ENCODE data around the gene TRPV2. TPM values are rescaled to one million over a fixed set of nuclear protein-coding genes. Genes with fewer than 3 reads are reported as not detected.
"Not testable (repeated sequence)": the region's sequence is repeated elsewhere in the genome, so short reads cannot be mapped to it uniquely, and the experiment has no call there.

The TRPV2 gene
- total and polyA plus RNA-seq, 9 donors, result 8.7 to 40.4 (median 13.0) TPM

- Histone ChIP-seq H3K9me3 (no peaks in the 10 kb centered on the region), H3K27me3 (no peaks in the 10 kb centered on the region), H3K4me1 (ENCODE audit: insufficient read depth) (peaks cover 3% of the 10 kb centered on the region), H3K4me3 (no peak overlapping the region), H3K27ac (no peak overlapping the region), H3K36me3 (no peaks in the 10 kb centered on the region)
- TF ChIP-seq POLR2A (IDR thresholded peaks at IDR 0.05) (no peak), CTCF (IDR thresholded peaks at IDR 0.05) (no peak), EP300 (IDR thresholded peaks at IDR 0.05) (no peak)
- no peak for DNase-seq
- intact Hi-C loops (cut with DNase I), result no loop called here
- WGBS, 3 donors, result 71 to 76% (median 75%) methylated on average over 9 of the region's 9 CpGs
Measured at GRCh38 chr17:16398270-16399267, 16.8 kb upstream of the TRPV2 start.

- H3K36me3 ChIP-seq; DNase-seq; H3K4me3 ChIP-seq; H3K4me1 ChIP-seq (ENCODE audit: insufficient read depth); H3K9me3 ChIP-seq; H3K27ac ChIP-seq; intact Hi-C loops (cut with DNase I); H3K27me3 ChIP-seq: not testable (repeated sequence)
- 90 to 92% (median 92%) methylated on average over 9 of the region's 9 CpGs for WGBS, 3 donors
Measured at GRCh38 chr17:16403847-16404246, 11.5 kb upstream of the TRPV2 start.

- Histone ChIP-seq H3K4me1 (ENCODE audit: insufficient read depth) (peaks cover 6% of the 10 kb centered on the region), H3K36me3 (no peaks in the 10 kb centered on the region), H3K4me3 (peak overlapping the region; percentile 53), H3K27ac (peak overlapping the region; percentile 55 to 78), H3K9me3 (no peaks in the 10 kb centered on the region), H3K27me3 (no peaks in the 10 kb centered on the region)
- no peak for TF ChIP-seq POLR2A (IDR thresholded peaks at IDR 0.05)
- TF ChIP-seq EP300 (IDR thresholded peaks at IDR 0.05), result no peak
- no peak for TF ChIP-seq CTCF (IDR thresholded peaks at IDR 0.05)
- DNase-seq, result peak; percentile 42 to 69 (median 60)
- intact Hi-C loops (cut with DNase I), result no loop called here
- 4 to 6% (median 5%) methylated on average over 63 to 67 of the region's 67 CpGs for WGBS, 3 donors
Measured at GRCh38 chr17:16406742-16407674, 8.4 kb upstream of the TRPV2 start.

DNA sequence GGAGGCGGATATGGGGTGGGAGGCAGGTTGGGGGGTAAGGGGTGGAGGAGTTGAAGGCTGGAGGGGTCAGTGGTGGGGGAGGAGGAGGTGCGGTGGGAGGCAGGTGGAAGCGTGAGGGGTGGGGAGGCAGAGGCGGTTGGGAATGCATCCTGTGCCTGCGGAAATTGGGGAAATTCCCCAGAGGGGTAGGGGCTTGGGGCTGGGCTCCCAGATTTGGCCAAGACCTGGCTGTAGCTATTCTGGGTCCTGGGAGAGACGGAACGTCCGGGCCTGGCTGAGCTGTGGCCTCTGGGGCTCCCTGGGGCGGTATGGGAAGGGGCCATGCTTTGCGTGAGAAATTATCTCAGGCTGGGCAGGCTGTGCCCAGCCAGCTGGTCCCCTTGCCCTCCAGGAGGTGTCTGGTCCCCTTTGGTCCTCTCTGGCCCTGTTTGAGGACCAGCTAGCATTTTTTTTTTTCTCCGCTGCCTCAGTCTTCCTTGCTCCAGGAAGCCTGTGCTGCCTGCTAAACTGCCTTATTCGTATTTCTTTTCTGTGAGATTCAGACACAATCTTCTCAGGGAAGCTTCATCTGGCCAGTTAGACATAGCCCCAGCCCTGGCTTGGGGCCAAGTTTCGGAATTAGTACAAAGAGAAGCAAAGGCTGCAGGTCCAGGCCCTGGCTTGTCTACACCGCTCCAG is 7.3 kb upstream of the TRPV2 start:
- Histone ChIP-seq H3K36me3 (no peaks in the 10 kb centered on the region), H3K9me3 (no peaks in the 10 kb centered on the region), H3K27ac (peak overlapping the region; percentile 51 to 57), H3K4me1 (ENCODE audit: insufficient read depth) (peaks cover 6% of the 10 kb centered on the region), H3K27me3 (no peaks in the 10 kb centered on the region), H3K4me3 (no peak overlapping the region)
- TF ChIP-seq CTCF (IDR thresholded peaks at IDR 0.05), result no peak
- no peak for TF ChIP-seq POLR2A (IDR thresholded peaks at IDR 0.05)
- no peak for TF ChIP-seq EP300 (IDR thresholded peaks at IDR 0.05)
- WGBS, 3 donors, result 13 to 19% (median 15%) methylated on average over 14 of the region's 14 CpGs
- DNase-seq, result peak; percentile 65 to 81 (median 72)
- intact Hi-C loops (cut with DNase I), result no loop called here
